Astrocyte of the cerebellum (primary cell): ENCODE results near the gene NRP1.

ENCODE experiments used
- DNase-seq: peaks from one replicate; pipeline ENCODE4 v3.0.0-alpha.2; 2011; ENCODE audit warnings: low read depth
- H3K4me3 ChIP-seq: 2 replicates; pipeline ENCODE4 v1.5.1; 2011; ENCODE audit warnings: mild to moderate bottlenecking, low read depth, low read length, moderate library complexity
- CTCF ChIP-seq: IDR thresholded peaks from 2 replicates; pipeline ENCODE4 v1.5.1; 2012; ENCODE audit warnings: low read length, low read depth, moderate library complexity, mild to moderate bottlenecking; ENCODE audit errors: missing control alignments
- in situ Hi-C: cut with HindIII; loops from 2 replicates; pipeline ENCODE4 v1.10.0; 2017; ENCODE audit warnings: low sequenced_read_pairs

The NRP1 gene

GRCh38 chr10:33217854-33218253, 116.6 kb downstream of the NRP1 start:
- no peak for DNase-seq
- TF ChIP-seq CTCF: no peak
- in situ Hi-C loops: no loop called here
- H3K4me3 ChIP-seq: no peak overlapping the region

GRCh38 chr10:33216661-33217427, 117.6 kb downstream of the NRP1 start:
- in situ Hi-C loops: no loop called here

GRCh38 chr10:33215635-33216034, 118.8 kb downstream of the NRP1 start:
- no peak overlapping the region for H3K4me3 ChIP-seq
- no peak for DNase-seq
- TF ChIP-seq CTCF: no peak
- in situ Hi-C loops: no loop called here

More at GRCh38 chr10:33216661-33217427, 117.6 kb downstream of the NRP1 start:
- no peak overlapping the region for H3K4me3 ChIP-seq
- TF ChIP-seq CTCF: no peak
- DNase-seq: no peak

GRCh38 chr10:33215154-33215553, 119.3 kb downstream of the NRP1 start:
- in situ Hi-C loops: no loop called here
- H3K4me3 ChIP-seq: no peak overlapping the region
- no peak for DNase-seq
- no peak for TF ChIP-seq CTCF

- no peak for TF ChIP-seq CTCF
- in situ Hi-C loops: no loop called here
- H3K4me3 ChIP-seq: no peak overlapping the region
- no peak for DNase-seq
Measured at GRCh38 chr10:33214174-33214573, 120.3 kb downstream of the NRP1 start.

GRCh38 chr10:33212061-33212748, 122.3 kb downstream of the NRP1 start:
- in situ Hi-C loops: no loop called here
- no peak for DNase-seq
- no peak overlapping the region for H3K4me3 ChIP-seq

More at GRCh38 chr10:33212061-33212748, 122.3 kb downstream of the NRP1 start:
- no peak for TF ChIP-seq CTCF
